Measurements from ENCODE around the gene CCT8. TPM values are rescaled to one million over a fixed set of nuclear protein-coding genes. Genes with fewer than 3 reads are reported as not detected.
A peak's percentile ranks its signal among the peaks of the same experiment; 100 is the strongest.

The CCT8 gene
- total and polyA plus RNA-seq, 2 experiments from 2014 or later = 151 to 153 TPM

GRCh38 chr21:29114765-29115500 lies 41.5 kb upstream of the CCT8 start:
- DNase-seq = peak; percentile 74
- H3K9me3 ChIP-seq (ENCODE audit: low read depth) = no peaks in the 10 kb centered on the region
- H3K9me2 ChIP-seq (ENCODE audit: insufficient read depth) = no peaks in the 10 kb centered on the region
- H3K4me2 ChIP-seq (ENCODE audit: unreplicated experiment) = peak overlapping the region; percentile 31
- no peaks in the 10 kb centered on the region for H3K36me3 ChIP-seq (ENCODE audit: low read depth)
- H3K27me3 ChIP-seq (replicated peaks; ENCODE audit: insufficient read depth) = no peaks in the 10 kb centered on the region
- no peak overlapping the region for H3K9ac ChIP-seq
- H3K4me1 ChIP-seq (ENCODE audit: insufficient read depth) = peaks cover 11% of the 10 kb centered on the region
- H2AFZ ChIP-seq = peak overlapping the region; percentile 43
- no peaks in the 10 kb centered on the region for H4K20me1 ChIP-seq (ENCODE audit: insufficient read depth)
- in situ Hi-C loops (cut with MboI) = no loop called here
- no peak overlapping the region for H3K4me3 ChIP-seq
- WGBS, 2 experiments (ENCODE audit: low coverage in 1 of 2, low lambda C conversion rate in 2 of 2, missing lambda C conversion rate in 2 of 2) = 42 to 54% methylated on average over 5 of the region's 5 CpGs
- H3K79me2 ChIP-seq (ENCODE audit: insufficient read depth) = no peaks in the 10 kb centered on the region
- H3F3A ChIP-seq (ENCODE audit: insufficient read depth) = no peaks in the 10 kb centered on the region
- no peak for TF ChIP-seq EZH2phosphoT487 (IDR thresholded peaks at IDR 0.05; ENCODE audit: insufficient read depth, low read depth)
- TF ChIP-seq EZH2 (IDR thresholded peaks at IDR 0.05; ENCODE audit: insufficient read depth, poor library complexity, severe bottlenecking) = no peak
- H3K27ac ChIP-seq = no peak overlapping the region

DNA sequence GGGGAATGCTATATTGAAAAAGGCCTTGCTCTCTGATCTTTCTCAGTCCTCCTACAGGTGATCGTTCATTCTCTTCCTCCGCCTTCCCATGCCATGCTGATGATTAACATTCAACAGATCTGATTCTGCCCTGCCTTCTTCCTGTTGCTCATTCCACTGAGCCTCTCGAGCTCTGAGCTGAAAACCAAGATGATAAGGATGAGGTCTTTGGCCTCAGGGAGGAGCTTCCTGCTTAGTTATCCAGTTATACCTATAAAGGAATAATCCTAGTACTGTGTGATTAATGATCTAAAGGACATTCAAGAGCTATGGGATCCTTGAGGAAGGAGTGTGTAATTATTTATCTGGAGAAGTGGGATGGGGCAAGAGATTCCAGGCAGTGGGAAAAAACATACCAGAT lies 31.8 kb upstream of the CCT8 start:
- no peak overlapping the region for H3K4me2 ChIP-seq (ENCODE audit: unreplicated experiment)
- peak overlapping the region; percentile 20; the same call in 1 of the 2 replicates for H2AFZ ChIP-seq
- H3K4me1 ChIP-seq (ENCODE audit: insufficient read depth) = peaks cover 11% of the 10 kb centered on the region
- H3K9ac ChIP-seq = no peak overlapping the region
- no peak for TF ChIP-seq EZH2 (IDR thresholded peaks at IDR 0.05; ENCODE audit: insufficient read depth, poor library complexity, severe bottlenecking)
- no peak for TF ChIP-seq EZH2phosphoT487 (IDR thresholded peaks at IDR 0.05; ENCODE audit: insufficient read depth, low read depth)
- WGBS, 2 experiments (ENCODE audit: low coverage in 1 of 2, low lambda C conversion rate in 2 of 2, missing lambda C conversion rate in 2 of 2) = 32 to 40% methylated on average over 3 of the region's 3 CpGs
- H3K79me2 ChIP-seq (ENCODE audit: insufficient read depth) = no peaks in the 10 kb centered on the region
- H3K4me3 ChIP-seq = no peak overlapping the region
- no peaks in the 10 kb centered on the region for H3K9me3 ChIP-seq (ENCODE audit: low read depth)
- no peaks in the 10 kb centered on the region for H3K27me3 ChIP-seq (replicated peaks; ENCODE audit: insufficient read depth)
- no peaks in the 10 kb centered on the region for H3K9me2 ChIP-seq (ENCODE audit: insufficient read depth)
- in situ Hi-C loops (cut with MboI) = no loop called here
- H3K36me3 ChIP-seq (ENCODE audit: low read depth) = no peaks in the 10 kb centered on the region
- H4K20me1 ChIP-seq (ENCODE audit: insufficient read depth) = no peaks in the 10 kb centered on the region
- H3F3A ChIP-seq (ENCODE audit: insufficient read depth) = no peaks in the 10 kb centered on the region; the same call in 1 of the 2 replicates
- H3K27ac ChIP-seq = no peak overlapping the region
- DNase-seq = peak; percentile 59

GRCh38 chr21:29104239-29104708 lies 30.8 kb upstream of the CCT8 start:
- Histone ChIP-seq H3K79me2 (ENCODE audit: insufficient read depth) (no peaks in the 10 kb centered on the region), H3K27me3 (replicated peaks; ENCODE audit: insufficient read depth) (no peaks in the 10 kb centered on the region), H3K4me3 (no peak overlapping the region), H4K20me1 (ENCODE audit: insufficient read depth) (no peaks in the 10 kb centered on the region), H3K4me2 (ENCODE audit: unreplicated experiment) (no peak overlapping the region), H3K4me1 (ENCODE audit: insufficient read depth) (peaks cover 14% of the 10 kb centered on the region), H3F3A (ENCODE audit: insufficient read depth) (no peaks in the 10 kb centered on the region; the same call in 1 of the 2 replicates), H3K9me2 (ENCODE audit: insufficient read depth) (no peaks in the 10 kb centered on the region), H2AFZ (peak overlapping the region; percentile 20; the same call in 1 of the 2 replicates), H3K36me3 (ENCODE audit: low read depth) (no peaks in the 10 kb centered on the region), H3K9me3 (ENCODE audit: low read depth) (no peaks in the 10 kb centered on the region), H3K27ac (no peak overlapping the region), H3K9ac (no peak overlapping the region)
- WGBS, 2 experiments (ENCODE audit: low coverage in 1 of 2, low lambda C conversion rate in 2 of 2, missing lambda C conversion rate in 2 of 2) = 54 to 60% methylated on average over 7 of the region's 7 CpGs
- in situ Hi-C loops (cut with MboI) = no loop called here
- DNase-seq = no peak
- TF ChIP-seq EZH2 (IDR thresholded peaks at IDR 0.05; ENCODE audit: insufficient read depth, poor library complexity, severe bottlenecking) (no peak), EZH2phosphoT487 (IDR thresholded peaks at IDR 0.05; ENCODE audit: insufficient read depth, low read depth) (no peak)

GRCh38 chr21:29102791-29103257 lies 29.4 kb upstream of the CCT8 start:
- Histone ChIP-seq H3K36me3 (ENCODE audit: low read depth) (no peaks in the 10 kb centered on the region), H3F3A (ENCODE audit: insufficient read depth) (no peaks in the 10 kb centered on the region; the same call in 1 of the 2 replicates), H3K9ac (no peak overlapping the region), H3K9me2 (ENCODE audit: insufficient read depth) (no peaks in the 10 kb centered on the region), H3K79me2 (ENCODE audit: insufficient read depth) (no peaks in the 10 kb centered on the region), H3K27ac (no peak overlapping the region), H3K4me2 (ENCODE audit: unreplicated experiment) (no peak overlapping the region), H3K4me3 (no peak overlapping the region), H3K4me1 (ENCODE audit: insufficient read depth) (peaks cover 17% of the 10 kb centered on the region), H3K9me3 (ENCODE audit: low read depth) (no peaks in the 10 kb centered on the region), H2AFZ (no peak overlapping the region), H4K20me1 (ENCODE audit: insufficient read depth) (no peaks in the 10 kb centered on the region), H3K27me3 (replicated peaks; ENCODE audit: insufficient read depth) (no peaks in the 10 kb centered on the region)
- in situ Hi-C loops (cut with MboI) = no loop called here
- WGBS, 2 experiments (ENCODE audit: low coverage in 1 of 2, low lambda C conversion rate in 2 of 2, missing lambda C conversion rate in 2 of 2) = 92 to 100% methylated on average over 2 of the region's 2 CpGs
- no peak for TF ChIP-seq EZH2 (IDR thresholded peaks at IDR 0.05; ENCODE audit: insufficient read depth, poor library complexity, severe bottlenecking)
- DNase-seq = no peak
